Lower lobe of right lung (tissue), 2 donors: Measurements from ENCODE around the gene ESPNL. TPM values are rescaled to one million over a fixed set of nuclear protein-coding genes. Genes with fewer than 3 reads are reported as not detected.
"Not testable (repeated sequence)": the region's sequence is repeated elsewhere in the genome, so short reads cannot be mapped to it uniquely, and the experiment has no call there.

Source experiments
- ATAC-seq, 2 donors: fragments of 200-7000 bp; cut with Tn5 transposase; one replicate each; pipeline ENCODE4 v1.9.1; 2020 to 2022; ENCODE audit warnings: mild to moderate bottlenecking in 2 of 2, moderate library complexity in 2 of 2
- DNase-seq: peaks from one replicate; pipeline ENCODE4 v3.0.0-alpha.2; 2020
- H3K27ac ChIP-seq: fragments of 200-600 bp; one replicate; pipeline ENCODE4 v1.8.0; 2022
- H3K27me3 ChIP-seq: fragments of 200-600 bp; one replicate; pipeline ENCODE4 v1.8.0; 2022; ENCODE audit warnings: low read depth
- H3K36me3 ChIP-seq: fragments of 200-600 bp; one replicate; pipeline ENCODE4 v1.8.0; 2022; ENCODE audit warnings: mild to moderate bottlenecking
- H3K4me1 ChIP-seq: fragments of 200-600 bp; one replicate; pipeline ENCODE4 v1.8.0; 2022
- H3K4me3 ChIP-seq: fragments of 200-600 bp; one replicate; pipeline ENCODE4 v1.8.0; 2022; ENCODE audit warnings: mild to moderate bottlenecking
- H3K9me3 ChIP-seq: fragments of 200-600 bp; one replicate; pipeline ENCODE4 v1.8.0; 2022
- intact Hi-C: fragments of 100-400 bp; cut with DNase I; formaldehyde crosslinking; loops from one replicate; pipeline ENCODE4 v1.11.0; 2022
- total RNA-seq: library from RNA; stranded (reverse); fragmentation: NEBNext Ultra II Directional; extraction: Animal tissue kit (Norgen Biotek cat#: 25700); gene quantifications from one replicate; pipeline ENCODE4 v1.2.1, GENCODE V29; 2021
- TF ChIP-seq, protein P1 (sequence below): fragments of 200-600 bp; IDR thresholded peaks from one replicate; pipeline ENCODE4 v1.8.0; 2022; ENCODE audit warnings: antibody characterized with exemption, mild to moderate bottlenecking
- donor health status: DM: no; HTN: yes; CAD: no; lungs with severe emphysema.

ESPNL gene
- total RNA-seq, 1 donor from 2014 or later: 0.09 TPM

DNA sequence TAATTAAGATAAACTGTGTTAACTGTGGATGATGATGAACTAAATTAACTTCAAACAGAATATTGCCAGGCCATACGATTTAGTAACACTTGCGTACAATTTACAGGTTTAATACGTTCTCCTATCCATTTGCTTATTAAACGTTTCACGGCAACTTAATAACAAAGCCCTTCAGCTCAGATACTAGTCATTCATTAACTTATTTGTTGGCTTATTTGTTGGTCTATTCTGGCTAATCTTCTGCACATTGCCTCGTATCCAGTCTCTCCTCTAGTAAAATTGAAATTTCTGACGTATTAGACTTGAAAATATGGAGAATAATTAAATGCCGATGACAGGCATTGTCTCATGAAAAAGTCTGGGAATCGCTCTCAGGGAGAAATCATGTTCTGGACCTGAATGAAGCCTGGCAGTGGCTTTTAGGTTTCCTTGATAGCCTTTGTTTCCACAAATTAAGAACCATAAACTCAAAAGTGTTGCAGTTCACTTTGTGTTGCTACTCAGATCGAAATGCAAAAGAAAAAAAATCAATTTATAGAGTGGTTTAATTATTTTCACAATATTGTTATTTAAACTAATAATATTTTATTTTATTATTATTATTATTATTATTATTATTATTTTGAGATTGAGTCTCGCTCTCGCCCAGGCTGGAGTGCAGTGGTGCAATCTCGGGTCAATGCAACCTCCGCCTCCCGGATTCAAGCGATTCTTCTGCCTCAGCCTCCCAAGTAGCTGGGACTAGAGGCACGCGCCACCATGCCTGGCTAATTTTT, 34.9 kb upstream of the ESPNL start:
- H3K4me3 ChIP-seq: no peak overlapping the region
- TF ChIP-seq, protein P1, sequence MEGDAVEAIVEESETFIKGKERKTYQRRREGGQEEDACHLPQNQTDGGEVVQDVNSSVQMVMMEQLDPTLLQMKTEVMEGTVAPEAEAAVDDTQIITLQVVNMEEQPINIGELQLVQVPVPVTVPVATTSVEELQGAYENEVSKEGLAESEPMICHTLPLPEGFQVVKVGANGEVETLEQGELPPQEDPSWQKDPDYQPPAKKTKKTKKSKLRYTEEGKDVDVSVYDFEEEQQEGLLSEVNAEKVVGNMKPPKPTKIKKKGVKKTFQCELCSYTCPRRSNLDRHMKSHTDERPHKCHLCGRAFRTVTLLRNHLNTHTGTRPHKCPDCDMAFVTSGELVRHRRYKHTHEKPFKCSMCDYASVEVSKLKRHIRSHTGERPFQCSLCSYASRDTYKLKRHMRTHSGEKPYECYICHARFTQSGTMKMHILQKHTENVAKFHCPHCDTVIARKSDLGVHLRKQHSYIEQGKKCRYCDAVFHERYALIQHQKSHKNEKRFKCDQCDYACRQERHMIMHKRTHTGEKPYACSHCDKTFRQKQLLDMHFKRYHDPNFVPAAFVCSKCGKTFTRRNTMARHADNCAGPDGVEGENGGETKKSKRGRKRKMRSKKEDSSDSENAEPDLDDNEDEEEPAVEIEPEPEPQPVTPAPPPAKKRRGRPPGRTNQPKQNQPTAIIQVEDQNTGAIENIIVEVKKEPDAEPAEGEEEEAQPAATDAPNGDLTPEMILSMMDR: no peak
- peaks cover 39% of the 10 kb centered on the region for H3K36me3 ChIP-seq
- no peaks in the 10 kb centered on the region for H3K27me3 ChIP-seq
- DNase-seq: no peak
- intact Hi-C loops: no loop called here
- no peak overlapping the region for H3K27ac ChIP-seq
- no peak for ATAC-seq
- peaks cover 10% of the 10 kb centered on the region for H3K4me1 ChIP-seq
- no peaks in the 10 kb centered on the region for H3K9me3 ChIP-seq

DNA sequence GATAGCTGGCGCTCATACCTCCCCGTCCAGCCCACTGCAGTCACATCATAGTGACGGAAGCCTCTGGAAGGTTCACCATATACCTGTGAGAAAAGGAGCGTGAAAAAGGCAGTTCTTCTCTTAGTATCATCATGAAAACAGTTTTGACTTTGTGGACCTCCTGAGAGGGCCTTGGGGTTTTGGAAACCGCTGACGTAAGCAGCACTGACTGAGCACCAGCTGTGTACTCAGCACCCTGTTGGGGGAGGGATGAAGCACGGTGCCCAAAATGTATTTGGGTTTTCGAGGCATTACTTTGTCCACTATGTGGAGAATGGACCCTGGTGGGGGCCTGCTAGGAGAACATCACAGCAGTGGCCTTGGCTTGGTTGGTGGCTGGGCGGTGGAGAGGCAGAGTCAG, 33.9 kb upstream of the ESPNL start:
- Histone ChIP-seq H3K4me1 (peaks cover 10% of the 10 kb centered on the region), H3K36me3 (peaks cover 39% of the 10 kb centered on the region), H3K27me3 (no peaks in the 10 kb centered on the region), H3K4me3 (no peak overlapping the region), H3K9me3 (no peaks in the 10 kb centered on the region), H3K27ac (no peak overlapping the region)
- TF ChIP-seq, protein P1: no peak
- ATAC-seq (no peak), DNase-seq (no peak)
- intact Hi-C loops: no loop called here

DNA sequence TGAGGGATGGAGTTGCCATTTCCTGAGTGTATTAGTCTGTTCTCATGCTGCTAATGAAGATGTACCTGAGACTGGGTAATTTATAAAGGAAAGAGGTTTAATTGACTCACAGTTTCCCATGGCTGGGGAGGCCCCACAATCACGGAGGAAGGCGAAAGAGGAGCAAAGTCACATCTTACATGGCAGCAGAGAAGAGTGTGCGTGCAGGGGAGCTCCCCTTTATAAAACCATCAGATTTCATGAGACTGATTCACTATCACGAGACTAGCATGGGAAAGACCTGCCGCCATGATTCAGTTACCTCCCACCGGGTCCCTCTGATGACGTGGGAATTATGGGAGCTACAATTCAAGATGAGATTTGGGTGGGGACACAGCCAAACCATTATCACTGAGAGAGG, 33.4 kb upstream of the ESPNL start:
- intact Hi-C loops, H3K4me3 ChIP-seq, ATAC-seq, H3K9me3 ChIP-seq, DNase-seq, H3K27me3 ChIP-seq, H3K4me1 ChIP-seq, H3K27ac ChIP-seq: not testable (repeated sequence)
- peaks cover 39% of the 10 kb centered on the region for H3K36me3 ChIP-seq

DNA sequence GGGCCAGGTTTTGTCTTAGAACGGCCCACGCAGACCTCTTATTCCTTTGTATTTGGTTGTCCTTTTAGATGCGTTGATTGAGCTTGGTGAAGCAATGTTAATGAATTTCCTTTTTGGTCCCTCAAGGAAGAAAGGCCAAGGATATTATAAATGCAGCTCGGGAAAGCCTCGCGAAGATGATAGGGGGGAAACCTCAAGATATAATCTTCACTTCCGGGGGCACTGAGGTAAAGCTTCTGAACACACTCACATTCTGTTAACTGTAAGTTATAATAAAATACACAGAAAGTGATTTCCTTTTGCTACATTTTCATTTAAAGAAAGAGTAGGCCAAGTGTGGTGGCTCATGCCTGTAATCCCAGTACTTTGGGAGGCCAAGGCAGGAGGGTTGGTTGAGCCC, 32.2 kb upstream of the ESPNL start:
- ATAC-seq (no peak), DNase-seq (no peak)
- H3K27ac ChIP-seq: no peak overlapping the region
- H3K36me3 ChIP-seq: peaks cover 39% of the 10 kb centered on the region
- H3K4me1 ChIP-seq: no peaks in the 10 kb centered on the region
- intact Hi-C loops: no loop called here
- TF ChIP-seq, protein P1: no peak
- H3K27me3 ChIP-seq: no peaks in the 10 kb centered on the region
- H3K4me3 ChIP-seq: no peak overlapping the region
- no peaks in the 10 kb centered on the region for H3K9me3 ChIP-seq

DNA sequence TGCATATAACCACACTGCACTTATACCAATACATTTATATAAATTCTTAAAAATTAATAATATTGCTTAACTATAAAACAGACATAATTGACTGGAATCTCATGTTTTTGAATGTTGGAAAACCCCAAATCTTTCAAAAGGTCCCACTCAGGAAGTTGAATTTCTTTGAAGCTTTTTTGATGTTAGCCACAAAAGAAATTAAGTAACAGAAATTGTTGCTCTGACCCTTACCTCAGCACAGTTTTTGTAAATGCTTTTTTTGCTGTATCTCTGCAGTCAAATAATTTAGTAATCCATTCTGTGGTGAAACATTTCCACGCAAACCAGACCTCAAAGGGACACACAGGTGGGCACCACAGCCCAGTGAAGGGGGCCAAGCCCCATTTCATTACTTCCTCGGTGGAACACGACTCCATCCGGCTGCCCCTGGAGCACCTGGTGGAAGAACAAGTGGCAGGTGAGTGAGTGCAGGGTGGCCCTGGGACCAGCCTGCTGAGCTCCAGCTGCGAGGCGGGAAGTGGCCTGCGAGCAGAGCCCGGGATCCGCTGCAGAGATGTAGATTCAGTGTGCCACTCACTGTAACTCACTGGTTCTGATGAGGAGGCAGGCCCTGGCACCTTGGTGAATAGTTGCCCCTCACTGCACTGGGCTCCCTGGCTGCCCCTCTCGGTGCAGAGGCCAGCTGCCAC, 31.0 kb upstream of the ESPNL start:
- H3K4me3 ChIP-seq: no peak overlapping the region
- H3K27me3 ChIP-seq: no peaks in the 10 kb centered on the region
- no peaks in the 10 kb centered on the region for H3K9me3 ChIP-seq
- H3K27ac ChIP-seq: no peak overlapping the region
- H3K4me1 ChIP-seq: no peaks in the 10 kb centered on the region
- intact Hi-C loops: no loop called here
- TF ChIP-seq, protein P1: no peak
- peaks cover 39% of the 10 kb centered on the region for H3K36me3 ChIP-seq
- DNase-seq (no peak), ATAC-seq (no peak)

DNA sequence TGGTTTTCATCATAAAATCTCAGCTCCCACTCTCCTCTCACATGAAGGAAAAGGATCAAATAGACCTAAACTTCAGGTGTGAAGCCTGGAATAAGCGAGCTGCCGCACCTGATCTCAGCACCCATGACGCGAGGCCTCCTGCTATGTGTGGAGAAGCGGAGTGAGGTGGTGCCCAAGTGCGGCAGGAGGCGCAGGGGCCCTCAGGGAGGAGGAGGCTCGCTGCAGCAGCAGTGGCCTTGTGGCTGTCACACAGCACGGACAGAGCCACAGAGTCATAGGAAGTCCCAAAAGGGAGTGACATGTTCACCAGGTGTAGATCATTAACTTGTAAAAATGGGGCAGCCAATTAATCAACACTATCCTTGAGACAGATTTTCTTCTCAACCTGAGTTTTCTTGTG, 30.3 kb upstream of the ESPNL start:
- intact Hi-C loops: no loop called here
- Histone ChIP-seq H3K27ac (no peak overlapping the region), H3K27me3 (no peaks in the 10 kb centered on the region), H3K36me3 (peaks cover 35% of the 10 kb centered on the region), H3K9me3 (no peaks in the 10 kb centered on the region), H3K4me3 (no peak overlapping the region), H3K4me1 (no peaks in the 10 kb centered on the region)
- ATAC-seq: no peak
- no peak for DNase-seq
- TF ChIP-seq, protein P1: no peak
